HG03565 (cell line): ENCODE results near the gene POLR2L.

Experiments
- ATAC-seq: cut with Tn5 transposase; IDR thresholded peaks from one replicate; pipeline ENCODE4 v1.9.1; 2021; ENCODE audit warnings: mild to moderate bottlenecking, moderate library complexity; ENCODE audit not compliant: unreplicated experiment

Gene POLR2L

GRCh38 chr11:869399-870126, 27.2 kb upstream of the POLR2L start:
- ATAC-seq: no peak

GRCh38 chr11:868802-869201, 26.5 kb upstream of the POLR2L start:
- no peak for ATAC-seq

GRCh38 chr11:868394-868793, 26.1 kb upstream of the POLR2L start:
- no peak for ATAC-seq

- ATAC-seq: no peak
Observed at GRCh38 chr11:867856-868358, 25.6 kb upstream of the POLR2L start.

GRCh38 chr11:866481-866880, 24.2 kb upstream of the POLR2L start:
- ATAC-seq: no peak

GRCh38 chr11:865462-866430, 23.4 kb upstream of the POLR2L start:
- ATAC-seq: no peak

- ATAC-seq: no peak
Observed at GRCh38 chr11:864898-865297, 22.6 kb upstream of the POLR2L start.

- ATAC-seq: no peak
Observed at GRCh38 chr11:863910-864827, 21.8 kb upstream of the POLR2L start.

GRCh38 chr11:863023-863909, 20.9 kb upstream of the POLR2L start:
- no peak for ATAC-seq

- no peak for ATAC-seq
Observed at GRCh38 chr11:862696-863022, 20.3 kb upstream of the POLR2L start.

GRCh38 chr11:862081-862661, 19.8 kb upstream of the POLR2L start:
- no peak for ATAC-seq

GRCh38 chr11:861105-861479, 18.8 kb upstream of the POLR2L start:
- no peak for ATAC-seq

GRCh38 chr11:860234-861104, 18.1 kb upstream of the POLR2L start:
- ATAC-seq: no peak

- no peak for ATAC-seq
Observed at GRCh38 chr11:859394-860131, 17.2 kb upstream of the POLR2L start.

- no peak for ATAC-seq
Observed at GRCh38 chr11:858762-859339, 16.5 kb upstream of the POLR2L start.

GRCh38 chr11:858053-858761, 15.9 kb upstream of the POLR2L start:
- no peak for ATAC-seq

GRCh38 chr11:856397-856796, 14.1 kb upstream of the POLR2L start:
- ATAC-seq: no peak
